BE2C (cell line): ENCODE measurements around the gene ADRA2A.

ENCODE experiments used
- DNase-seq: peaks from one replicate; pipeline ENCODE4 v3.0.0-alpha.2; 2020
- H3K27me3 ChIP-seq: fragments of 250-450 bp; sonication (Bioruptor Pico); 2 replicates; pipeline ENCODE4 v1.5.1; 2020; ENCODE audit warnings: mild to moderate bottlenecking
- H3K36me3 ChIP-seq: fragments of 250-450 bp; sonication (Bioruptor Pico); 2 replicates; pipeline ENCODE4 v1.5.1; 2020; ENCODE audit warnings: mild to moderate bottlenecking
- H3K4me1 ChIP-seq: fragments of 250-450 bp; sonication (Bioruptor Pico); 2 replicates; pipeline ENCODE4 v1.5.1; 2020
- H3K4me3 ChIP-seq: 2 replicates; pipeline ENCODE4 v1.5.1; 2011; ENCODE audit warnings: low read depth, low read length
- H3K9me3 ChIP-seq: fragments of 250-450 bp; sonication (Bioruptor Pico); 2 replicates; pipeline ENCODE4 v1.5.1; 2020
- CTCF ChIP-seq: IDR thresholded peaks from 2 replicates; pipeline ENCODE4 v1.5.1; 2012; ENCODE audit warnings: mild to moderate bottlenecking, low read depth, low read length

ADRA2A gene

GRCh38 chr10:111106081-111106480 lies 29.3 kb downstream of the ADRA2A start:
- no peak for TF ChIP-seq CTCF
- DNase-seq = no peak
- no peak overlapping the region for H3K4me3 ChIP-seq
- H3K27me3 ChIP-seq = no peaks in the 10 kb centered on the region
- H3K4me1 ChIP-seq = no peaks in the 10 kb centered on the region
- no peaks in the 10 kb centered on the region for H3K9me3 ChIP-seq
- H3K36me3 ChIP-seq = no peaks in the 10 kb centered on the region

- Histone ChIP-seq H3K9me3 (no peaks in the 10 kb centered on the region), H3K36me3 (no peaks in the 10 kb centered on the region), H3K4me3 (no peak overlapping the region), H3K27me3 (no peaks in the 10 kb centered on the region), H3K4me1 (no peaks in the 10 kb centered on the region)
- TF ChIP-seq CTCF = 0 out of 2 replicates have a peak, but pooled peaks have one; percentile 7
- no peak for DNase-seq
Observed at GRCh38 chr10:111107023-111107422, 30.2 kb downstream of the ADRA2A start.

GRCh38 chr10:111107846-111108245 lies 31.0 kb downstream of the ADRA2A start:
- no peak for DNase-seq
- H3K4me1 ChIP-seq = no peaks in the 10 kb centered on the region
- TF ChIP-seq CTCF = no peak

GRCh38 chr10:111108441-111108840 lies 31.6 kb downstream of the ADRA2A start:
- H3K4me1 ChIP-seq = no peaks in the 10 kb centered on the region
- H3K9me3 ChIP-seq = no peaks in the 10 kb centered on the region
- no peak for DNase-seq
- no peaks in the 10 kb centered on the region for H3K27me3 ChIP-seq
- H3K36me3 ChIP-seq = no peaks in the 10 kb centered on the region
- H3K4me3 ChIP-seq = no peak overlapping the region
- TF ChIP-seq CTCF = no peak

More at GRCh38 chr10:111107846-111108245, 31.0 kb downstream of the ADRA2A start:
- no peak overlapping the region for H3K4me3 ChIP-seq
- no peaks in the 10 kb centered on the region for H3K36me3 ChIP-seq
- no peaks in the 10 kb centered on the region for H3K9me3 ChIP-seq
- no peaks in the 10 kb centered on the region for H3K27me3 ChIP-seq

- no peaks in the 10 kb centered on the region for H3K36me3 ChIP-seq
- no peaks in the 10 kb centered on the region for H3K4me1 ChIP-seq
- H3K27me3 ChIP-seq = no peaks in the 10 kb centered on the region
- TF ChIP-seq CTCF = no peak
- DNase-seq = no peak
- H3K9me3 ChIP-seq = no peaks in the 10 kb centered on the region
- no peak overlapping the region for H3K4me3 ChIP-seq
Observed at GRCh38 chr10:111109501-111110242, 32.8 kb downstream of the ADRA2A start.

GRCh38 chr10:111110771-111111170 lies 33.9 kb downstream of the ADRA2A start:
- Histone ChIP-seq H3K9me3 (no peaks in the 10 kb centered on the region), H3K36me3 (no peaks in the 10 kb centered on the region), H3K27me3 (no peaks in the 10 kb centered on the region), H3K4me1 (no peaks in the 10 kb centered on the region), H3K4me3 (no peak overlapping the region)
- TF ChIP-seq CTCF = no peak
- no peak for DNase-seq
